HPDE6-E6E7 (cell line): ENCODE measurements around the gene PPP1R12B.
"Not testable (repeated sequence)": the region's sequence is repeated elsewhere in the genome, so short reads cannot be mapped to it uniquely, and the experiment has no call there.

ENCODE experiments used
- DNase-seq: peaks from one replicate; pipeline ENCODE4 v3.0.0; 2011; ENCODE audit warnings: missing footprints; ENCODE audit errors: extremely low spot score

The PPP1R12B gene

DNA sequence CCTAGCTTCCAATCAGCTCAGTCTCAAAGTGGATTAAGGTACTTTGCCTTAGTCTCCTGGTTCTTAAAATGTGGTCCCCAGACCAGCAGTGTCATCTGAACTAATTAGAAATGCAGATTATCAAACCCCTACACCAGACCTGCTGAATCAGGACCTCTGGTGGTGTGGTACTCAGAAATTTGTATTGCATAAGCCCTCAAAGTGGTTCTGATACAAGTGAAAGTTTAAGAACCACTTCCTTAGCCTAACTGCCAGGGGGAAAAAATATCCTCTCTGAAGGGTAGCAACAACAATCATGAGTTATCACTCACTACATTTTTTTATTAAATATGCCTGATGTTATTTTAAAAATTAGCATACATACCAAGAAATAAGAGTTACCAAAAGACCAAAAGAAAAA is 131.2 kb downstream of the PPP1R12B start:
- not testable (repeated sequence) for DNase-seq

DNA sequence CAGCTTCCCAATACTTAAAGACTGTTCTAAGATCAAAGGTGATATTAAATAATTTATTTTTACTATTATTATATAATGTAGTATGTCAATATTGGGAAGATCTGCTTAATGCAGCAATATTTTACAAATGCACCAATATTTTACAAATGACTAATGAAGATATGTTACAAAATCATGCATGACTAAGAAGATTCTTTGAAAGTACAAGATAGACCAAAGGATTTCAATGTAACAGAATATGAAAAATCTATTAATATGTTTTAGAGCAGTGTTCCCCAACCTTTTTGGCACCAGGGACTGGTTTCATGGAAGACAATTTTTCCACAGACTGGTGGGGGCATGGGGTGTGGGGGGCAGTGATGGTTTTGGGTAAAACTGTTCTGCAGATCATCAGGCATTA is 132.1 kb downstream of the PPP1R12B start:
- DNase-seq: not testable (repeated sequence)

DNA sequence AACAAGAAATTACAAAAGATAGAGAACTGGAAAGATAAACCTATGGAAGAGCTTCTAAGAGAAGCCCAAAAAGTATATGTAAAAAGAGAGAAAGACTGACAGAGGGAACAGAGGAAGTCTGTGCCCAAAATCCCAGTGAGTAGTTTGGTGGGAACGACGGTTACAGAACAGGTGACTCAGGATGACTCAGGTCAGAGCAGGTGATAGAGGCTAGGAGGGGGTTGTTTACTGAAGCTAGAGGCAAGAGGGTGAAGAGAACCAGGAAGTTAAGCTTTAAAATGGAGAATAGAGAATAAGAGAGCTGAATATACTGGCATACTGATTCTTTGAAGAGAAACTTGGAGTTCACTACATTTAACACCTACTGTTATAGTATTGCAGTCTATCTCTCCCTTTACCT is 134.9 kb downstream of the PPP1R12B start:
- not testable (repeated sequence) for DNase-seq

- not testable (repeated sequence) for DNase-seq
Observed at GRCh38 chr1:202484032-202484431, 135.5 kb downstream of the PPP1R12B start.

DNA sequence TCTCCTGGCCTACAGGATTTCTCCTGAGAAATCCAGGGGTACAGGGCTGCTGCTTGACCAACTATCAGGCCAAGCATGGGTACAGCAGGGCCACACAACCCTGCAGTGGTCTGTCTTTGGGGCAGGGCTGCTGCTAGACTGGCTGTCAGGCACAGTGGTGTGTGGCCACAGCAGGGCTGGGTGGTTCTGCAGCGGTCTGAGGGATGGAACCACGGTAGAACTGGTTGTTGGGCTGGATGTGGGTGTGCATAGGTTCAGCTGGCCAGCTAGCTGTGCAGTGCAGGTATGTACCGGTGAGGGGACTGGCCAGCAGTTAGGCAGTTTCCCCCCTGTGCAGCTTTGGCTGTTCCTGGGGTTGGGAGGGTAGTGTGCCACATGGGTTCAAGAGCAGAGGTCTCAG is 136.3 kb downstream of the PPP1R12B start:
- not testable (repeated sequence) for DNase-seq

DNA sequence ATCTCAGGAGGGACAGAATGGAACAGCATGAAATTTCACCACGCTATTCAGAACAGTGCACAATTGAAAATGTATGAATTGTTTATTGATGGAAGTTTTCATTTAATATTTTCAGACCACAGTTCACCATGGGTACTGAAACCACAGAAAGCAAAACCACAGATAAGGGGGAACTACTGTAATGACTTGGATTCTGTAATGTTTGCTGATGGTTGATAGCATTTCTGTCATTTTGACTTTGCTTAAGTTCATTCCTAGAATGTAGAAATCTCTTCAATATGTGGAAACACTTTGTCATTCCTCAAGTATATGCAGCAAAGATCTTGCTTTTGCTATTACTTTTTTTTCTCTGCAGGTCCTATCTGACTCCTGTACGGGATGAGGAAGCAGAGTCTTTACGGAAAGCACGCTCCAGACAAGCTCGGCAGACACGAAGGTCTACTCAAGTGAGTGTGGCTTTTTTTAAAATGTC is 139.7 kb downstream of the PPP1R12B start:
- not testable (repeated sequence) for DNase-seq

DNA sequence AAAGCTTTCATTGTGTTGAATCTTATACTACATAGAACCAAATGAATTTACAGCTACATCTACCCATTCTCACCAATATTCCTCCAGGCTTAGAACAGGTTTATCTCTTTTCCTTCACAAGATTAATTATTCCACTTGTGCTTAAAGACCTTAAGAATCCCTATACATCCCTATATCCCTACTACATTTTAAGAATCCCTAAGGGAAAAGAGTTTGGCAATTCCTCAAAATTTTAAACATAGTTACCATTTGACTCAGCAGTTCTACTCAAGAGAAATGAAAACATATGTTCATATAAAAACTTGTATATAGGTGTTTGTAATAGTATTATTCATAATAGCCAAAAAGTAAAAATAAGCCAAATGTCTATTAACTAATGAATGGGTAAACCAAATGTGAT is 140.6 kb downstream of the PPP1R12B start:
- DNase-seq: not testable (repeated sequence)

DNA sequence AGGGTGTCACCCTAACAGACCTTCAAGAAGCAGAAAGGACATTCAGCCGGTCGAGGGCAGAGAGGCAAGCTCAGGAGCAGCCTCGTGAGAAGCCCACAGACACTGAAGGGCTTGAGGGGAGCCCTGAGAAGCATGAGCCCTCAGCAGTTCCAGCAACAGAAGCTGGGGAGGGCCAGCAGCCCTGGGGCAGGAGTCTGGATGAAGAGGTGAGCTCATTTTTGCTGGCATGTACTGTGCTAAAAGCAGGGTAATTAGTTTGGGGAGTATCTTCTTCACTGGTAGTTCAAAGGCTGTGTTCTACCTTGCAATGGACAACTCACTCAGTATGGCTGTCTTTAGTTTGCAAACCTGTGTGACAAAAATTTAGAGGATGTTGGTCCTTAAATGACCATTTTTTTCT is 144.6 kb downstream of the PPP1R12B start:
- DNase-seq: not testable (repeated sequence)

GRCh38 chr1:202498542-202498941 is 150.0 kb downstream of the PPP1R12B start:
- no peak for DNase-seq

GRCh38 chr1:202499997-202500396 is 151.5 kb downstream of the PPP1R12B start:
- not testable (repeated sequence) for DNase-seq

GRCh38 chr1:202501281-202501680 is 152.8 kb downstream of the PPP1R12B start:
- no peak for DNase-seq

- no peak for DNase-seq
Observed at GRCh38 chr1:202505356-202505755, 156.9 kb downstream of the PPP1R12B start.

- not testable (repeated sequence) for DNase-seq
Observed at GRCh38 chr1:202505880-202506575, 157.5 kb downstream of the PPP1R12B start.

DNA sequence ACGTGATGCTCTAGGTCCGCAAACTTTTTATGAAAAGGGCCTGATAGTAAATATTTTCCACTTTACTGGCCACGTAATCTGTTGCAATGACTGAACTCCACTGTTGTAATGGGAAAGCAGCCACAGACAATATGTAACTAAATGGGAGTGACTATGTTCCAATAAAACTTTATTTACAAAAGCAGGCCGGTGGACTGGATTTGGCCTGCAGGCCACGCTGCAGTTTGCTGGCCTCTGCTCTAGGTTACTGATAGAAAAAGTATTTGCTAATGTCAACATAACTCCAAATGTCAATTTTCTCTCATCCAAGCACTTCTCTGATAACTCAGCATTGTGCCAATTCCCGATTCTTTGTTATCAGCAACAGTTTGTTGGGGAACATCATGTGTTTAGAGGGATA is 160.4 kb downstream of the PPP1R12B start:
- not testable (repeated sequence) for DNase-seq

DNA sequence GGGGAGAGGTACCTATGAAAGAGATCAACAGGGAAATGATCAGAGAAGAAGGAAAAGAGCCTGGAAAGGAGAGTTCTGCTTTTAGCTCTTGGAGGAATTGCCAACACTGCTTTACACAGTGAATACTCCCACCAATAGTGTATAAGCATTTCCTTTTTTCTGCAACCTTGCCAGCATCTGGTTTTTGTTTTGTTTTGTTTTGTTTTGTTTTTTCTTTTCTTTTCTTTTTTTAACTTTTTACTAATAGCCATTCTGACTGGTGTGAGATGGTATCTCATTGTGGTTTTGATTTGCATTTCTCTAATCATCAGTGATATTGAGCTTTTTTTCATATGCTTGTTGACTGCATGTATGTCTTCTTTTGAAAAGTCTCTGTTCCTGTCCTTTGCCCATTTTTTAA is 165.4 kb downstream of the PPP1R12B start:
- not testable (repeated sequence) for DNase-seq

DNA sequence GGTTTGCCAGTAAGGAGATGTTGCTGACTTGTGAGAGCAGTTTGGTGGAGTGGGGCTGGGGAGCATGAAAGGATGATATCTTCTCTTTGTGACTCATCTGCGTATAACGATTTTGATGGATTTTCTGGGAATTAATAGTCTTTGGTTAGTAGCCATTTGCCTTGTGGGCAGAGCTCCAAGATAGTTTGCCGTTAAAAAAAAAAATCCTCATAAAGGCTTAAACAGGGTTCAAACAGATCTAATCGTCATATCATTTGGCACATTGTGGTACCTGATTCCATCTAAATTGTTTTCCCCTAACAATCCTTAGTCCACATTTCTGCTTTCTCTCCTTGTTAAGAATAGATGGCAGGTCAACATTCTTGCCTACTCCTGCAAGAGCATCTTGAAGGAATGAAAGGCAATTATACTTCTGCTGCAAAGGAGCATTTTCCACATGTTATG is 168.0 kb downstream of the PPP1R12B start:
- no peak for DNase-seq

DNA sequence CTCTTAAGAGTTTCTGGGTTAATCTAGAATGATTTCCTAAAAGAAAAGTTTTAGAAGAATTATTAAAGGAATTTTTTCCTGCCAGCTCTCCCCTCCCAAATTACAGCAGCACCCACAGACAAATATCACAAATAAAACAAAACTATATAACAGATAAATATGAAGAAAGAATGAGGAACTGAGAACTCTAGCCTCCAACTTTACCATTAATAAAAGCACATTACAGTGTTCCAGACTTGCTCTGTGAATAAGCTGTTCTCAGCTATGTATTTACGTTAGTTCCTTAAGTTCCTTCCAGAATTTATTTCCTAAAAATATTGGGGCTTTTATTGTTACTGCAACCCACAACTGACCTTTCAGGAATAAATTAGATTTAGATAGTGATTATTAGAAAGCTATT is 168.6 kb downstream of the PPP1R12B start:
- DNase-seq: not testable (repeated sequence)

- DNase-seq: not testable (repeated sequence)
Observed at GRCh38 chr1:202518180-202518579, 169.7 kb downstream of the PPP1R12B start.

GRCh38 chr1:202518905-202519304 is 170.4 kb downstream of the PPP1R12B start:
- DNase-seq: not testable (repeated sequence)

DNA sequence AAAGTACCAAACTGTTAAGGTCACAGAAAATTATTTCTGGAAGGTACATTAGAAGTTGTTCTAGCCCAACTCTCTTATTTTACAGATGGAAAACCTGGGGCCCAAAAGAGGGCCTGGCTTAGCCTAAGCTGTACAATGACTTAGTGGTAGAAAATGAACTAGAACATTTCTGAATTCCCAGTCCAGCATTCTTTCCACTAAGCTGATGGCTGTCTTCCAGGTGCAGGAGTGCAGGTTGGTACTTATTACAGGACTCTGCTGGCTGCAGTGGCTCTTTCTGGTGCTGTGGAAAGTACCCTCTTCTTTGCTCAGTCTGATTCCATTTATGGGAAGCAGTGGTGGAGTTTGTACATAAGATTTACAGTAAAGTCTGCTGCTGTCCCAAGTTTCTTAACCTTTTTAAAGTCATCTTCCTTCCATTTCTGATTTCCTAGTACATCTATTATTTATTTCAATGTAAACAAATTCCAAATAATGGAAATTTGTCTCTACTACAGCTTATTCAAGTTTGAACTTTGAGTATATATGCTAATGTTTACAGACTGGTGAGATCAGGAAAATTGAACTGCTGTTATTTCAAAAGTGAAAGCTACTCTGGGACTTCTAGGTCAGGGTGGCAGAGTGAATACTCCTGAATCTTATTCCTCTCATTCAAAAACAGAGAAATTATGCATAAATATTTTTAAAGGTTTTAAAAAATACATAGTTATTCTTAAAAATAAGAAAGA is 171.8 kb downstream of the PPP1R12B start:
- DNase-seq: not testable (repeated sequence)

- not testable (repeated sequence) for DNase-seq
Observed at GRCh38 chr1:202520857-202521216, 172.3 kb downstream of the PPP1R12B start.

DNA sequence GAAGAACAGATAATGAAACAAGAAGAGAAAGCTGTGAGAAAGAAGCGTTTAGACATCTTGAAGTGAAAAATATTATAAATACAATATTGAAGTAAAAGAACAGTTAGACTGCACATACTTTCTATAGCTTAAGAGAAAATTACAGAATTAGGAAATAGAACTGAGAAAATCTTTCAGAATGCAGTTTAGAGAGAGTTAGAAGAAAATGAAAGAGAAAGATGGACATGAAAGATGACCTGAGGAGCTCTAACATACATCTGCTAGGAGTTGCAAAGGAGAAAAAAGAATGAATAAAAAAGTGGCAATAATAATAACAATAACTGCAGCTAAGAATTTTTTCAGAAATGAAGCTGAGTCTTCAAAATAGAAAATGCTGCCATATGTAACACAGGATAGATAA is 173.0 kb downstream of the PPP1R12B start:
- not testable (repeated sequence) for DNase-seq

GRCh38 chr1:202521886-202522285 is 173.4 kb downstream of the PPP1R12B start:
- no peak for DNase-seq
